Endothelial cell of umbilical vein (primary cell): ENCODE measurements around the gene TKT.

Source experiments
- EZH2 ChIP-seq: IDR thresholded peaks from 2 replicates; pipeline ENCODE4 v1.6.1; 2012; ENCODE audit warnings: borderline replicate concordance, low read depth, mild to moderate bottlenecking, moderate library complexity, low read length, inconsistent platforms; ENCODE audit not compliant: severe bottlenecking
- GATA2 ChIP-seq: IDR thresholded peaks from 2 replicates; pipeline ENCODE4 v1.7.0; 2011; ENCODE audit warnings: low read depth, mild to moderate bottlenecking, moderate library complexity, mixed read lengths, low read length; ENCODE audit not compliant: insufficient read length, insufficient read depth
- JUN ChIP-seq: IDR thresholded peaks from 2 replicates; pipeline ENCODE4 v1.6.1; 2011; ENCODE audit warnings: borderline replicate concordance, low read depth; ENCODE audit not compliant: insufficient read length, insufficient read depth
- POLR2A ChIP-seq: IDR thresholded peaks from 2 replicates; pipeline ENCODE4 v1.6.1; 2012; ENCODE audit warnings: low read depth, mild to moderate bottlenecking, control low read depth, low read length
- POLR2AphosphoS5 ChIP-seq: IDR thresholded peaks from 2 replicates; pipeline ENCODE4 v1.6.1; 2012; ENCODE audit warnings: low read depth, mild to moderate bottlenecking, control low read depth, low read length, moderate library complexity; ENCODE audit not compliant: insufficient read depth
- TF ChIP-seq, protein P1 (sequence below), 2 donors: IDR thresholded peaks; 1 replicate in 1 of 2; 2 replicates in 1 of 2; pipeline ENCODE4 v1.5.1; 2011; ENCODE audit warnings: low read length in 2 of 2, mild to moderate bottlenecking in 2 of 2, moderate library complexity in 2 of 2, control low read depth in 1 of 2, inconsistent platforms in 1 of 2, low read depth in 1 of 2; ENCODE audit not compliant: insufficient read depth in 1 of 2; ENCODE audit errors: extremely low read depth in 1 of 2
- TF ChIP-seq, protein P2 (sequence below): IDR thresholded peaks from 2 replicates; pipeline ENCODE4 v1.6.1; 2011; ENCODE audit not compliant: insufficient read depth, insufficient read length

DNA sequence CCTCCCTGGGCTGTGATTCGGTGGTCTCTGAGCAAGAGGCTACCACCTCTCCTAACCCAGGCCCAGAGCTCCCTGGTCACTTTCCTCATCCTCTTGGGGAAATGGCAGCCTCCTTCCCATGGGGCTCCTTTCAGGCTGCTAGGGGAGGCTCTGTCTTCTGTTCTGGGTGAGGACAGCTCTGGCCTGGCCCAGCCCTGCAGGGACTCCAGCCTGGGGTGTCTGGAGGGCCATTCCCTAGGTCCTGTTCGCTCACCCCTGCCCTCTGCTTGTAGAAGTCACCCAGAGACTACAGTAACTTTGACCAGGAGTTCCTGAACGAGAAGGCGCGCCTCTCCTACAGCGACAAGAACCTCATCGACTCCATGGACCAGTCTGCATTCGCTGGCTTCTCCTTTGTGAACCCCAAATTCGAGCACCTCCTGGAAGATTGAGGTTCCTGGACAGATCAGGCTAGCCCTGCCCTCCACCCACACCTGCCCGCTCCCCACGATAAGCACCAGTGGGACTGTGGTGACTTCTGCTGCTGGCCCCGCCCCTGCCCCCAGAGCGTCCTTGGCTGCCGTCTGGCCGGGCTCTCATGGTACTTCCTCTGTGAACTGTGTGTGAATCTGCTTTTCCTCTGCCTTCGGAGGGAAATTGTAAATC is 63.9 kb downstream of the TKT start:
- TF ChIP-seq EZH2 (no peak), POLR2AphosphoS5 (no peak), POLR2A (no peak), GATA2 (no peak), JUN (no peak)
- TF ChIP-seq, protein P1, sequence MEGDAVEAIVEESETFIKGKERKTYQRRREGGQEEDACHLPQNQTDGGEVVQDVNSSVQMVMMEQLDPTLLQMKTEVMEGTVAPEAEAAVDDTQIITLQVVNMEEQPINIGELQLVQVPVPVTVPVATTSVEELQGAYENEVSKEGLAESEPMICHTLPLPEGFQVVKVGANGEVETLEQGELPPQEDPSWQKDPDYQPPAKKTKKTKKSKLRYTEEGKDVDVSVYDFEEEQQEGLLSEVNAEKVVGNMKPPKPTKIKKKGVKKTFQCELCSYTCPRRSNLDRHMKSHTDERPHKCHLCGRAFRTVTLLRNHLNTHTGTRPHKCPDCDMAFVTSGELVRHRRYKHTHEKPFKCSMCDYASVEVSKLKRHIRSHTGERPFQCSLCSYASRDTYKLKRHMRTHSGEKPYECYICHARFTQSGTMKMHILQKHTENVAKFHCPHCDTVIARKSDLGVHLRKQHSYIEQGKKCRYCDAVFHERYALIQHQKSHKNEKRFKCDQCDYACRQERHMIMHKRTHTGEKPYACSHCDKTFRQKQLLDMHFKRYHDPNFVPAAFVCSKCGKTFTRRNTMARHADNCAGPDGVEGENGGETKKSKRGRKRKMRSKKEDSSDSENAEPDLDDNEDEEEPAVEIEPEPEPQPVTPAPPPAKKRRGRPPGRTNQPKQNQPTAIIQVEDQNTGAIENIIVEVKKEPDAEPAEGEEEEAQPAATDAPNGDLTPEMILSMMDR (IDR thresholded peaks at IDR 0.05; ENCODE audit: extremely low read depth in 1 of 2, insufficient read depth in 1 of 2, low read depth in 1 of 2, low read length in 2 of 2): no peak
- TF ChIP-seq, protein P2, sequence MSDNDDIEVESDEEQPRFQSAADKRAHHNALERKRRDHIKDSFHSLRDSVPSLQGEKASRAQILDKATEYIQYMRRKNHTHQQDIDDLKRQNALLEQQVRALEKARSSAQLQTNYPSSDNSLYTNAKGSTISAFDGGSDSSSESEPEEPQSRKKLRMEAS: no peak
